OCI-LY1 (cell line): Measurements from ENCODE around the gene SOCS6.

Experiments
- H2AFZ ChIP-seq: fragments of 200-600 bp; sonication (generic), shearing (Covaris generic); 2 replicates; pipeline ENCODE4 v1.6.0; 2014; ENCODE audit warnings: antibody characterized with exemption, mild to moderate bottlenecking, low read length
- H3F3A ChIP-seq: fragments of 200-600 bp; sonication (generic), shearing (Covaris generic); 2 replicates; pipeline ENCODE4 v1.6.0; 2014; ENCODE audit warnings: mild to moderate bottlenecking, antibody characterized with exemption, low read length, moderate library complexity; ENCODE audit not compliant: insufficient read depth
- H3K27ac ChIP-seq: fragments of 200-600 bp; sonication (generic); 2 replicates; pipeline ENCODE4 v1.5.1; 2014; ENCODE audit warnings: low read length, mixed run types, mild to moderate bottlenecking, low read depth; ENCODE audit not compliant: poor library complexity, severe bottlenecking
- H3K27me3 ChIP-seq: fragments of 200-600 bp; sonication (generic); 2 replicates; pipeline ENCODE4 v1.6.0; 2014; ENCODE audit warnings: antibody characterized with exemption, mild to moderate bottlenecking, low read length, moderate library complexity; ENCODE audit not compliant: insufficient read depth
- H3K36me3 ChIP-seq: fragments of 200-600 bp; sonication (generic); 2 replicates; pipeline ENCODE4 v1.6.1; 2014; ENCODE audit warnings: mild to moderate bottlenecking, antibody characterized with exemption, low read length, moderate library complexity, mixed read lengths; ENCODE audit not compliant: insufficient read depth
- H3K4me1 ChIP-seq: fragments of 200-600 bp; sonication (generic); 2 replicates; pipeline ENCODE4 v1.5.1; 2014; ENCODE audit warnings: mild to moderate bottlenecking, low read length, moderate library complexity; ENCODE audit not compliant: insufficient read depth, severe bottlenecking
- H3K4me2 ChIP-seq: fragments of 200-600 bp; sonication (generic), shearing (Covaris generic); 2 replicates; pipeline ENCODE4 v1.6.1; 2014; ENCODE audit warnings: low read length
- H3K4me3 ChIP-seq: fragments of 200-600 bp; sonication (generic); 2 replicates; pipeline ENCODE4 v1.5.1; 2014; ENCODE audit warnings: low read length, low read depth, mild to moderate bottlenecking, mixed read lengths; ENCODE audit not compliant: poor library complexity, severe bottlenecking
- H3K79me2 ChIP-seq: fragments of 200-600 bp; shearing (Covaris generic); 2 replicates; pipeline ENCODE4 v1.6.1; 2016; ENCODE audit warnings: mixed run types, low read length, mixed read lengths; ENCODE audit not compliant: insufficient read depth
- H3K9ac ChIP-seq: fragments of 200-600 bp; sonication (generic), shearing (Covaris generic); 2 replicates; pipeline ENCODE4 v1.6.1; 2014; ENCODE audit warnings: mild to moderate bottlenecking, low read length, mixed read lengths
- H3K9me2 ChIP-seq: fragments of 200-600 bp; sonication (generic), shearing (Covaris generic); 2 replicates; pipeline ENCODE4 v1.6.1; 2014; ENCODE audit warnings: low read depth, mild to moderate bottlenecking, low read length, mixed read lengths
- H3K9me3 ChIP-seq: fragments of 200-600 bp; shearing (Covaris generic); 2 replicates; pipeline ENCODE4 v1.6.1; 2014; ENCODE audit warnings: low read length, mixed read lengths
- H4K20me1 ChIP-seq: fragments of 200-600 bp; sonication (generic), shearing (Covaris generic); 2 replicates; pipeline ENCODE4 v1.6.0; 2016; ENCODE audit warnings: mild to moderate bottlenecking, low read length; ENCODE audit not compliant: insufficient read depth
- EZH2 ChIP-seq: fragments of 200-600 bp; sonication (generic), shearing (Covaris generic); IDR thresholded peaks from 2 replicates; pipeline ENCODE4 v1.8.0; 2017; ENCODE audit warnings: borderline replicate concordance, mixed run types, mild to moderate bottlenecking, antibody characterized with exemption, low read length, moderate library complexity, mixed read lengths
- TF ChIP-seq, protein P1 (sequence below): fragments of 200-600 bp; sonication (generic), shearing (Covaris generic); IDR thresholded peaks from 2 replicates; pipeline ENCODE4 v1.5.1; 2017; ENCODE audit warnings: mild to moderate bottlenecking, antibody characterized with exemption, low read length, moderate library complexity, mixed read lengths

The SOCS6 gene

GRCh38 chr18:70321616-70322015 lies 32.8 kb downstream of the SOCS6 start:
- no peaks in the 10 kb centered on the region for H3K4me1 ChIP-seq
- no peak overlapping the region for H3K4me3 ChIP-seq
- no peak overlapping the region for H3K27ac ChIP-seq
- H3K27me3 ChIP-seq, result no peaks in the 10 kb centered on the region
- TF ChIP-seq, protein P1, sequence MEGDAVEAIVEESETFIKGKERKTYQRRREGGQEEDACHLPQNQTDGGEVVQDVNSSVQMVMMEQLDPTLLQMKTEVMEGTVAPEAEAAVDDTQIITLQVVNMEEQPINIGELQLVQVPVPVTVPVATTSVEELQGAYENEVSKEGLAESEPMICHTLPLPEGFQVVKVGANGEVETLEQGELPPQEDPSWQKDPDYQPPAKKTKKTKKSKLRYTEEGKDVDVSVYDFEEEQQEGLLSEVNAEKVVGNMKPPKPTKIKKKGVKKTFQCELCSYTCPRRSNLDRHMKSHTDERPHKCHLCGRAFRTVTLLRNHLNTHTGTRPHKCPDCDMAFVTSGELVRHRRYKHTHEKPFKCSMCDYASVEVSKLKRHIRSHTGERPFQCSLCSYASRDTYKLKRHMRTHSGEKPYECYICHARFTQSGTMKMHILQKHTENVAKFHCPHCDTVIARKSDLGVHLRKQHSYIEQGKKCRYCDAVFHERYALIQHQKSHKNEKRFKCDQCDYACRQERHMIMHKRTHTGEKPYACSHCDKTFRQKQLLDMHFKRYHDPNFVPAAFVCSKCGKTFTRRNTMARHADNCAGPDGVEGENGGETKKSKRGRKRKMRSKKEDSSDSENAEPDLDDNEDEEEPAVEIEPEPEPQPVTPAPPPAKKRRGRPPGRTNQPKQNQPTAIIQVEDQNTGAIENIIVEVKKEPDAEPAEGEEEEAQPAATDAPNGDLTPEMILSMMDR, result no peak
- no peak for TF ChIP-seq EZH2
- H3K4me2 ChIP-seq, result no peak overlapping the region
- H2AFZ ChIP-seq, result no peak overlapping the region
- H3K79me2 ChIP-seq, result no peaks in the 10 kb centered on the region
- no peaks in the 10 kb centered on the region for H3K9me3 ChIP-seq
- no peaks in the 10 kb centered on the region for H3F3A ChIP-seq
- no peaks in the 10 kb centered on the region for H3K9me2 ChIP-seq
- no peak overlapping the region for H3K9ac ChIP-seq
- H4K20me1 ChIP-seq, result no peaks in the 10 kb centered on the region
- H3K36me3 ChIP-seq, result no peaks in the 10 kb centered on the region

DNA sequence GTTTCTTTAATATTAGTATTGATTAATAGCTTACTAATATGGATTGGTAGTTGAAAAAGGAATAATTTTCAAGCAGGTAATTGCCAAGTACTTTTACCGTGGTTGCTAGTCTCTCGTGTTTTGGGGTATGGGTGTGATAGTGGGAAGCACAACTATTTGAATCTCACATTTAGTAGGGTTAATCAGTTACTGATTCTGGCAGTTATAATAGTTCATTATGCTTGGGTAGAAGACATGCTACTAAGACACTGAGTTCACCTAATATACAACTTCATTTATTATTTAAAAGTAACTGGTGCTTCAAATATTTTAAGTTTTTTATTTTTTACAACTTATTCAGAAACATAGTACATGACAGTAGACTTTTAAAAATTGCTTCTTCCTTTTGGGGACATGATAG lies 33.5 kb downstream of the SOCS6 start:
- no peaks in the 10 kb centered on the region for H3K27me3 ChIP-seq
- H3K36me3 ChIP-seq, result no peaks in the 10 kb centered on the region
- H3K4me2 ChIP-seq, result no peak overlapping the region
- no peak overlapping the region for H3K27ac ChIP-seq
- H2AFZ ChIP-seq, result no peak overlapping the region
- H4K20me1 ChIP-seq, result no peaks in the 10 kb centered on the region
- H3K9me3 ChIP-seq, result no peaks in the 10 kb centered on the region
- TF ChIP-seq, protein P1, result no peak
- no peak for TF ChIP-seq EZH2
- H3F3A ChIP-seq, result no peaks in the 10 kb centered on the region
- no peak overlapping the region for H3K9ac ChIP-seq
- H3K79me2 ChIP-seq, result no peaks in the 10 kb centered on the region
- H3K4me3 ChIP-seq, result no peak overlapping the region
- H3K4me1 ChIP-seq, result no peaks in the 10 kb centered on the region
- no peaks in the 10 kb centered on the region for H3K9me2 ChIP-seq

GRCh38 chr18:70322928-70323327 lies 34.1 kb downstream of the SOCS6 start:
- H3K9me2 ChIP-seq, result no peaks in the 10 kb centered on the region
- no peaks in the 10 kb centered on the region for H3K36me3 ChIP-seq
- no peak overlapping the region for H3K9ac ChIP-seq
- no peaks in the 10 kb centered on the region for H3F3A ChIP-seq
- TF ChIP-seq EZH2, result no peak
- TF ChIP-seq, protein P1, result no peak
- H3K9me3 ChIP-seq, result no peaks in the 10 kb centered on the region
- no peak overlapping the region for H2AFZ ChIP-seq
- H3K4me3 ChIP-seq, result no peak overlapping the region
- H3K4me2 ChIP-seq, result no peak overlapping the region
- no peaks in the 10 kb centered on the region for H4K20me1 ChIP-seq
- no peaks in the 10 kb centered on the region for H3K79me2 ChIP-seq
- no peaks in the 10 kb centered on the region for H3K27me3 ChIP-seq
- H3K4me1 ChIP-seq, result no peaks in the 10 kb centered on the region
- no peak overlapping the region for H3K27ac ChIP-seq
